K562 (cell line): ENCODE results near the gene ARL16. TPM values are rescaled to one million over a fixed set of nuclear protein-coding genes. Genes with fewer than 3 reads are reported as not detected.

Source experiments
- DPF2 ChIP-seq: fragments of 450-650 bp; IDR thresholded peaks from 2 replicates; pipeline ENCODE4 v1.6.1; 2016
- FIP1L1 ChIP-seq: fragments of 200-400 bp; formaldehyde crosslinking; IDR thresholded peaks from 2 replicates; pipeline ENCODE4 v1.6.1; 2018; ENCODE audit warnings: mild to moderate bottlenecking, low read depth, low read length; ENCODE audit not compliant: poor library complexity, severe bottlenecking
- FOXA3 ChIP-seq, 2 experiments: fragments of 450-650 bp in 1 of 2; sonication (generic) in 1 of 2; formaldehyde crosslinking; IDR thresholded peaks in 1 of 2; conservative IDR thresholded peaks in 1 of 2; 2 replicates each; pipeline versions ENCODE4 v1.4.0 to v1.8.0; 2020 to 2022; ENCODE audit warnings: mild to moderate bottlenecking in 2 of 2, missing genetic modification reagents in 1 of 2
- HNRNPUL1 ChIP-seq: fragments of 200-400 bp; formaldehyde crosslinking; IDR thresholded peaks from 2 replicates; pipeline ENCODE4 v1.6.1; 2017; ENCODE audit warnings: low read length
- POLR2A ChIP-seq: fragments of 450-650 bp; conservative IDR thresholded peaks from 2 replicates; pipeline ENCODE4 v1.6.1; 2016
- POLR2AphosphoS2 ChIP-seq: IDR thresholded peaks from 2 replicates; pipeline ENCODE4 v1.6.1; 2012; ENCODE audit warnings: low read length, improper control_type of control experiment
- RBM22 ChIP-seq: fragments of 200-400 bp; formaldehyde crosslinking; IDR thresholded peaks from 2 replicates; pipeline ENCODE4 v1.6.1; 2018; ENCODE audit warnings: low read length, low read depth; ENCODE audit not compliant: poor library complexity, severe bottlenecking
- RBM39 ChIP-seq: fragments of 200-400 bp; formaldehyde crosslinking; optimal IDR thresholded peaks from 2 replicates; pipeline ENCODE3; 2018; ENCODE audit warnings: low read depth, low read length
- SUPT5H ChIP-seq: fragments of 450-650 bp; IDR thresholded peaks from 2 replicates; pipeline ENCODE4 v1.6.1; 2016
- ZNF197 ChIP-seq: fragments of 200-800 bp; sonication (Bioruptor generic); IDR thresholded peaks from 2 replicates; pipeline ENCODE4 v1.6.1; 2016; ENCODE audit warnings: low read depth, missing genetic modification characterization, missing compliant biosample characterization
- ZNF263 ChIP-seq: sonication (generic); formaldehyde crosslinking; IDR thresholded peaks from 2 replicates; pipeline ENCODE4 v1.8.0; 2022; ENCODE audit warnings: mild to moderate bottlenecking, missing genetic modification reagents, borderline replicate concordance
- ZNF507 ChIP-seq: conservative IDR thresholded peaks from 2 replicates; pipeline ENCODE4 v1.6.1; 2017; ENCODE audit warnings: missing genetic modification characterization, missing compliant biosample characterization
- ZNF77 ChIP-seq: fragments of 250-450 bp; sonication (Bioruptor Pico); IDR thresholded peaks from 2 replicates; pipeline ENCODE4 v1.5.0; 2020
- polyA plus RNA-seq, 8 experiments: library from polyadenylated mRNA; depleted of rRNA in 4 of 8; stranded (reverse) in 5 of 8; unstranded in 3 of 8; fragments of >200 nt; fragmentation: Nextera tagmentation in 2 of 8; fragmentation: Illumina TruSeq in 1 of 8; extraction: Ambion mirVana in 2 of 8; extraction: Trizol in 1 of 8; gene quantifications; 2 replicates each; pipeline versions ENCODE4 v1.2.1 to v1.2.3, GENCODE V29; 2011 to 2014; ENCODE audit warnings: inconsistent platforms in 1 of 8, missing spikeins in 1 of 8
- total RNA-seq, 7 experiments: library from RNA; depleted of rRNA in 6 of 7; stranded (reverse); fragments of >200 nt in 6 of 7; fragmentation: Illumina TruSeq in 2 of 7; extraction: Trizol in 2 of 7; gene quantifications; 2 replicates each; pipeline versions ENCODE4 v1.2.1 to v1.2.3, GENCODE V29; 2011 to 2021; ENCODE audit warnings: low replicate concordance in 1 of 7
- TF ChIP-seq, protein P1 (sequence below): sonication (generic); formaldehyde crosslinking; IDR thresholded peaks from 2 replicates; pipeline ENCODE4 v1.8.1; 2023; ENCODE audit warnings: mild to moderate bottlenecking, missing genetic modification reagents
- TF ChIP-seq, protein P2 (sequence below): sonication (generic); formaldehyde crosslinking; IDR thresholded peaks from 2 replicates; pipeline ENCODE4 v1.8.1; 2022; ENCODE audit warnings: missing genetic modification reagents
- TF ChIP-seq, protein P3 (sequence below), 2 experiments: fragments of 150-350 bp in 1 of 2; IDR thresholded peaks; 2 replicates each; pipeline ENCODE4 v1.6.1; 2012 to 2016; ENCODE audit warnings: low read depth in 2 of 2, low read length in 2 of 2, mild to moderate bottlenecking in 1 of 2, moderate library complexity in 1 of 2
- TF ChIP-seq, protein P4 (sequence below): sonication (generic); formaldehyde crosslinking; IDR thresholded peaks from 2 replicates; pipeline ENCODE4 v1.8.0; 2022; ENCODE audit warnings: missing genetic modification reagents, mild to moderate bottlenecking, moderate library complexity, borderline replicate concordance

Gene ARL16
- total and polyA plus RNA-seq, 9 of the 15 experiments (the other 6 are each of a cell fraction or from before 2014, with no cell fraction given), result 5.4 to 32.4 (median 22.6) TPM

DNA sequence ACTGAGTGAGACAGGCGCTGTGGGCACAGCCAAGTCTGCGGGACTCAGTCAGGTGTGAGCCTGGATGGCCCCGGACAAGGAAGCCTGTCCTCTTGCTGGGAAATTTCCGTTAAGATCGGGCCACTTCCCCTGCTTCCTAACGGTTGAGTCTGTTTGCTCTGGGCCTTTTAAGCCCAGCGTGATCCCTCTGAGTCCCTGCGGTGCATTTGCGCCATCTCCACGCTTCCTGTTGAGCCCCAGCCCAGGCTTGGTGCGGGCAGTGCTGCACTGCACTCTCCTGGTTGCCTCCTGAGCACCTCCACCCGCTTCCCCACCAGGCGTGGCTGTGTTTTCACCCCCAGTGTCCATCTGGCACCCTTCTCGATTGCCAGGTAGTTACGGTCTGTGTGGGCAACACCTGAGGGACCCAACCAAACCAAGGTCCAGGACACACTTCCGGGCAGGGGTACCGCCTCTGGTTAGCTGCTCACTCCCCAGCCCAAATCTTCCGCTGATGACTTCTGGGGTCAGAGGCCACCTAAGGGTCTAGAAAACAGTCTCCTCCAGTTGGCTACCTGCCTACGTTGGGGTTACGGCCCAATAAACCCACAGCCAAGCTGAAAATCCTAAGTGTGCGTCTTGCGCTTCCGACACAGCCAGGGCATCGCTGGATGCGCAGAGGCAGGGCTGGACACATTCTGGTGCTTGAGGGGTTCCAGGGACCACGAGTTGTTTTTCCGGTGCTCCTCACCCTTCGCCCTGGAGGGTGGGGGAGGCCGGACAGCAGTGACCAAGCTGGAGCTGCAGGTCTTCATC lies 27.1 kb upstream of the ARL16 start (continued):
- TF ChIP-seq, protein P1, sequence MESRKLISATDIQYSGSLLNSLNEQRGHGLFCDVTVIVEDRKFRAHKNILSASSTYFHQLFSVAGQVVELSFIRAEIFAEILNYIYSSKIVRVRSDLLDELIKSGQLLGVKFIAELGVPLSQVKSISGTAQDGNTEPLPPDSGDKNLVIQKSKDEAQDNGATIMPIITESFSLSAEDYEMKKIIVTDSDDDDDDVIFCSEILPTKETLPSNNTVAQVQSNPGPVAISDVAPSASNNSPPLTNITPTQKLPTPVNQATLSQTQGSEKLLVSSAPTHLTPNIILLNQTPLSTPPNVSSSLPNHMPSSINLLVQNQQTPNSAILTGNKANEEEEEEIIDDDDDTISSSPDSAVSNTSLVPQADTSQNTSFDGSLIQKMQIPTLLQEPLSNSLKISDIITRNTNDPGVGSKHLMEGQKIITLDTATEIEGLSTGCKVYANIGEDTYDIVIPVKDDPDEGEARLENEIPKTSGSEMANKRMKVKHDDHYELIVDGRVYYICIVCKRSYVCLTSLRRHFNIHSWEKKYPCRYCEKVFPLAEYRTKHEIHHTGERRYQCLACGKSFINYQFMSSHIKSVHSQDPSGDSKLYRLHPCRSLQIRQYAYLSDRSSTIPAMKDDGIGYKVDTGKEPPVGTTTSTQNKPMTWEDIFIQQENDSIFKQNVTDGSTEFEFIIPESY (CRISPR knock-in tag), result peak; percentile 82
- TF ChIP-seq RBM22, result peak; percentile 40
- no peak for TF ChIP-seq ZNF197 (CRISPR knock-in tag)
- no peak for TF ChIP-seq DPF2
- TF ChIP-seq, protein P2, sequence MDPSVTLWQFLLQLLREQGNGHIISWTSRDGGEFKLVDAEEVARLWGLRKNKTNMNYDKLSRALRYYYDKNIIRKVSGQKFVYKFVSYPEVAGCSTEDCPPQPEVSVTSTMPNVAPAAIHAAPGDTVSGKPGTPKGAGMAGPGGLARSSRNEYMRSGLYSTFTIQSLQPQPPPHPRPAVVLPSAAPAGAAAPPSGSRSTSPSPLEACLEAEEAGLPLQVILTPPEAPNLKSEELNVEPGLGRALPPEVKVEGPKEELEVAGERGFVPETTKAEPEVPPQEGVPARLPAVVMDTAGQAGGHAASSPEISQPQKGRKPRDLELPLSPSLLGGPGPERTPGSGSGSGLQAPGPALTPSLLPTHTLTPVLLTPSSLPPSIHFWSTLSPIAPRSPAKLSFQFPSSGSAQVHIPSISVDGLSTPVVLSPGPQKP (CRISPR knock-in tag), result no peak
- TF ChIP-seq, protein P3, sequence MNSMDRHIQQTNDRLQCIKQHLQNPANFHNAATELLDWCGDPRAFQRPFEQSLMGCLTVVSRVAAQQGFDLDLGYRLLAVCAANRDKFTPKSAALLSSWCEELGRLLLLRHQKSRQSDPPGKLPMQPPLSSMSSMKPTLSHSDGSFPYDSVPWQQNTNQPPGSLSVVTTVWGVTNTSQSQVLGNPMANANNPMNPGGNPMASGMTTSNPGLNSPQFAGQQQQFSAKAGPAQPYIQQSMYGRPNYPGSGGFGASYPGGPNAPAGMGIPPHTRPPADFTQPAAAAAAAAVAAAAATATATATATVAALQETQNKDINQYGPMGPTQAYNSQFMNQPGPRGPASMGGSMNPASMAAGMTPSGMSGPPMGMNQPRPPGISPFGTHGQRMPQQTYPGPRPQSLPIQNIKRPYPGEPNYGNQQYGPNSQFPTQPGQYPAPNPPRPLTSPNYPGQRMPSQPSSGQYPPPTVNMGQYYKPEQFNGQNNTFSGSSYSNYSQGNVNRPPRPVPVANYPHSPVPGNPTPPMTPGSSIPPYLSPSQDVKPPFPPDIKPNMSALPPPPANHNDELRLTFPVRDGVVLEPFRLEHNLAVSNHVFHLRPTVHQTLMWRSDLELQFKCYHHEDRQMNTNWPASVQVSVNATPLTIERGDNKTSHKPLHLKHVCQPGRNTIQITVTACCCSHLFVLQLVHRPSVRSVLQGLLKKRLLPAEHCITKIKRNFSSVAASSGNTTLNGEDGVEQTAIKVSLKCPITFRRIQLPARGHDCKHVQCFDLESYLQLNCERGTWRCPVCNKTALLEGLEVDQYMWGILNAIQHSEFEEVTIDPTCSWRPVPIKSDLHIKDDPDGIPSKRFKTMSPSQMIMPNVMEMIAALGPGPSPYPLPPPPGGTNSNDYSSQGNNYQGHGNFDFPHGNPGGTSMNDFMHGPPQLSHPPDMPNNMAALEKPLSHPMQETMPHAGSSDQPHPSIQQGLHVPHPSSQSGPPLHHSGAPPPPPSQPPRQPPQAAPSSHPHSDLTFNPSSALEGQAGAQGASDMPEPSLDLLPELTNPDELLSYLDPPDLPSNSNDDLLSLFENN (IDR thresholded peaks at IDR 0.05; ENCODE audit: low read depth in 2 of 2, low read length in 2 of 2), result no peak
- TF ChIP-seq HNRNPUL1, result no peak
- TF ChIP-seq ZNF77 (CRISPR knock-in tag), result no peak
- 0 out of 2 replicates have a peak, but pooled peaks have one; percentile 10 for TF ChIP-seq ZNF263 (CRISPR knock-in tag)
- TF ChIP-seq POLR2A, result peak; percentile 18
- no peak for TF ChIP-seq ZNF507 (tag)
- TF ChIP-seq, protein P4, sequence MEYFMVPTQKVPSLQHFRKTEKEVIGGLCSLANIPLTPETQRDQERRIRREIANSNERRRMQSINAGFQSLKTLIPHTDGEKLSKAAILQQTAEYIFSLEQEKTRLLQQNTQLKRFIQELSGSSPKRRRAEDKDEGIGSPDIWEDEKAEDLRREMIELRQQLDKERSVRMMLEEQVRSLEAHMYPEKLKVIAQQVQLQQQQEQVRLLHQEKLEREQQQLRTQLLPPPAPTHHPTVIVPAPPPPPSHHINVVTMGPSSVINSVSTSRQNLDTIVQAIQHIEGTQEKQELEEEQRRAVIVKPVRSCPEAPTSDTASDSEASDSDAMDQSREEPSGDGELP (CRISPR knock-in tag), result 0 out of 2 replicates have a peak, but pooled peaks have one; percentile 5
- TF ChIP-seq SUPT5H, result 0 out of 2 replicates have a peak, but pooled peaks have one; percentile 28
- TF ChIP-seq FOXA3 (CRISPR knock-in tag; conservative IDR thresholded peaks at IDR 0.05 in 1 of 2, IDR thresholded peaks at IDR 0.05 in 1 of 2), result 0 out of 4 replicates have a peak, but pooled peaks of 1 of the 2 experiments have one; percentile 20
- TF ChIP-seq RBM39, result peak; percentile 26
- TF ChIP-seq FIP1L1, result peak; percentile 12
- TF ChIP-seq POLR2AphosphoS2, result peak; percentile 45; the same call in 1 of the 2 replicates
